Bronchial epithelial cell (primary cell): Measurements from ENCODE around the gene YIPF2. TPM values are rescaled to one million over a fixed set of nuclear protein-coding genes. Genes with fewer than 3 reads are reported as not detected.
A peak's percentile ranks its signal among the peaks of the same experiment; 100 is the strongest.

ENCODE experiments used
- DNase-seq: peaks from one replicate; pipeline ENCODE4 v3.0.0-alpha.2; 2010; ENCODE audit warnings: low read depth
- FAIRE-seq: peaks from 2 replicates; lab custom pipeline; 2011; peaks lifted over from hg19 to GRCh38; lab: Jason Lieb, UNC
- H3K27me3 ChIP-seq: 2 replicates; pipeline ENCODE4 v1.5.1; 2011; ENCODE audit warnings: low read length; ENCODE audit not compliant: control insufficient read depth, insufficient read depth
- H3K36me3 ChIP-seq: 2 replicates; pipeline ENCODE4 v1.5.1; 2011; ENCODE audit warnings: low read length; ENCODE audit not compliant: control insufficient read depth, insufficient read depth
- H3K4me3 ChIP-seq: 2 replicates; pipeline ENCODE4 v1.5.1; 2011; ENCODE audit warnings: mild to moderate bottlenecking, low read depth, low read length, control low read depth
- total RNA-seq: library from RNA; depleted of rRNA; stranded (reverse); fragments of >200 nt; gene quantifications from 2 replicates; pipeline ENCODE4 v1.2.1, GENCODE V29; 2014
- TF ChIP-seq, protein P1 (sequence below): IDR thresholded peaks from 2 replicates; pipeline ENCODE4 v1.5.1; 2011; ENCODE audit warnings: mild to moderate bottlenecking, moderate library complexity, low read length, control low read depth, inconsistent platforms; ENCODE audit not compliant: insufficient read depth, severe bottlenecking

The YIPF2 gene
- total RNA-seq, 1 donor from 2014 or later: 144 TPM

DNA sequence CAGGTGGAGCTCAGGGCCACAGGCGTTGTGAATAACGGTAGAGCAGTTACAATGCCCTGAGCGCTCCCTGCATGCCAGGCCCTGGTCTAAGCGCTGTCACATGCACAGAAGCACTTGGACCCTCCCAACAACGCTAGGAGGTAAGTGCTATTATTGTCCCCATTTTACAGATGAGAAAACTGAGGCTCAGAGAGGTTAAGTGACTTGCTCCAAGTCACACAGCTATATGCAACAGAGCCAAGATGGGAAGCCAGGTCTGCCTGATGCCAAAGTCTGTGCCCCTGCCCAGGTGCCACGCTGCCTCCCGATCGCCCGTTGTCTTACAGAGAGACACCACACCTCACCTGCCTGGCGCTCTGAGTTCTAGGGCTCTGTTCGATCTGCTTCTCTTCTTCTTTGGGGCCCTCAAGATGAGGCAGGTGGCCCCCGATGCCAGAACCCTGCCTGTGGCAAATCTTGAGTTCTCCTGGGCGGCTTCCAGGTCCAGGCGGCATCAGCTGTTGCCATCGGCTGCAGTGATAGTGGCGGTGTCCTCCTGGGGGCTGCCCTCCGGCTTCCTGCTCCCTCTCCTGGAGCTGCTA lies 20.0 kb downstream of the YIPF2 start:
- FAIRE-seq: no peak
- H3K27me3 ChIP-seq: no peaks in the 10 kb centered on the region
- DNase-seq: no peak
- no peak overlapping the region for H3K4me3 ChIP-seq
- peaks cover 35% of the 10 kb centered on the region for H3K36me3 ChIP-seq
- TF ChIP-seq, protein P1, sequence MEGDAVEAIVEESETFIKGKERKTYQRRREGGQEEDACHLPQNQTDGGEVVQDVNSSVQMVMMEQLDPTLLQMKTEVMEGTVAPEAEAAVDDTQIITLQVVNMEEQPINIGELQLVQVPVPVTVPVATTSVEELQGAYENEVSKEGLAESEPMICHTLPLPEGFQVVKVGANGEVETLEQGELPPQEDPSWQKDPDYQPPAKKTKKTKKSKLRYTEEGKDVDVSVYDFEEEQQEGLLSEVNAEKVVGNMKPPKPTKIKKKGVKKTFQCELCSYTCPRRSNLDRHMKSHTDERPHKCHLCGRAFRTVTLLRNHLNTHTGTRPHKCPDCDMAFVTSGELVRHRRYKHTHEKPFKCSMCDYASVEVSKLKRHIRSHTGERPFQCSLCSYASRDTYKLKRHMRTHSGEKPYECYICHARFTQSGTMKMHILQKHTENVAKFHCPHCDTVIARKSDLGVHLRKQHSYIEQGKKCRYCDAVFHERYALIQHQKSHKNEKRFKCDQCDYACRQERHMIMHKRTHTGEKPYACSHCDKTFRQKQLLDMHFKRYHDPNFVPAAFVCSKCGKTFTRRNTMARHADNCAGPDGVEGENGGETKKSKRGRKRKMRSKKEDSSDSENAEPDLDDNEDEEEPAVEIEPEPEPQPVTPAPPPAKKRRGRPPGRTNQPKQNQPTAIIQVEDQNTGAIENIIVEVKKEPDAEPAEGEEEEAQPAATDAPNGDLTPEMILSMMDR: no peak

DNA sequence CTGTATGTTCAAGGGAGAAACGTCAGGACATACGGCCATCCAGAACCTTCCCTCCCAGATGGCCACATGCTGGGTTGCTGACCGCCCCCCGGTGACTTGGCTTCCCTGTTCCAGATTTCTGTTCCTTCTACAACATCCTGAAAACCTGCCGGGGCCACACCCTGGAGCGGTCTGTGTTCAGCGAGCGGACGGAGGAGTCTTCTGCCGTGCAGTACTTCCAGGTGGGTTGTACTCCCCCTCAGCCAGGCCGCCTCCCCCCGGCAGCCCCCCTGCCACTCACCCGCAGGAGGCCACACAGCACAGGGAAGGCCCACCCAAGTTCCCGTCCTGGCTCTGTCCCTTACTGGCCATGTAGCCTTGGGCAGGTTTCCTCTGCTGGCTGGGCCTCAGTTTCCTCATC lies 20.5 kb downstream of the YIPF2 start:
- H3K4me3 ChIP-seq: no peak overlapping the region
- H3K27me3 ChIP-seq: no peaks in the 10 kb centered on the region
- FAIRE-seq (no peak), DNase-seq (no peak)
- H3K36me3 ChIP-seq: peaks cover 35% of the 10 kb centered on the region
- TF ChIP-seq, protein P1: no peak

DNA sequence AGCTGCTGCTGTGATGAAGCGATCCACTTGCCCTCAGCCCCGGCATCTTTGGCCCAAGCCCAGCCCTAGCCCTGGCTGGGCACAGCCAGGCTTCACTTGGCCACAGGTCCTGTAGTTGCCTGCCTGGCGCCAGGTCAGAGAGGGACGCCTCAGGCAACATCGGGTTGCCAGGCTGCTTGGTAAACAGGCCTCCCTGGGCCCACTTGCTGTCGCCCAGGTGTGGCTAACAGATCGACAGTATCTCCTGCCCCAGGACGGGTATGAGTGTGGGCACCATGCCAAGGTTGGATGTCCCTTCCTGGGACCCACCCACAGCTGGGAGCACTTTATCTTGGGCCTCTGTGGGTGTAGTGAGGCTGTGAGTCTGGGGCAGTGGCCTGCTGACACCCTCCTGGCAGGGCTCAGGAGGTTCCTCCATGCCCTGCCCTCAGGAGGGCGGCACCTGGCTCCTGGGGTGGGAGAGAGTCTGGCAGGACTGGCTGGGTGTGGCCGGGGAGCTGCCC lies 29.2 kb downstream of the YIPF2 start:
- TF ChIP-seq, protein P1: no peak
- Histone ChIP-seq H3K27me3 (no peaks in the 10 kb centered on the region), H3K36me3 (peaks cover 2% of the 10 kb centered on the region), H3K4me3 (no peak overlapping the region)
- DNase-seq (peak; percentile 59), FAIRE-seq (no peak)

DNA sequence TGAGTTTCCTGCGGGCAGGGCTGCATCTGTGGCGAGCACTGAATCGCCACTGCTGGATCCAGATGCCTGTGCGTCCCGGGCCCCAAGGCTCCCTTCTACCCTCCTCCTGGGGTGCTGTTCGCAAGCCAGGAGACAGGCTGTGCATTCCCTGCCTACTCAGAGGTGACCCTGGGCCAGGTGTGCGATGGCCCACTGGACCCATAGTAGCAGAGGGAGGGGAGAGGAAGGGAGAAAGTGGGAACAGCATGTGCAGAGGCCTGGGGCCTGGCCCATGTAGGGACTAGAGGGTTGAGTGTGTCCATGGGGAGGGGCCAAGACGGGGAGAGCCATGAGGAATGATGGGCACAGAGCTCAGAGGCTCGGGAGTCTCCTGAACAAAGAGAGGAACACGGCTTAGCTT lies 29.8 kb downstream of the YIPF2 start:
- TF ChIP-seq, protein P1: no peak
- no peak for FAIRE-seq
- no peak overlapping the region for H3K4me3 ChIP-seq

DNA sequence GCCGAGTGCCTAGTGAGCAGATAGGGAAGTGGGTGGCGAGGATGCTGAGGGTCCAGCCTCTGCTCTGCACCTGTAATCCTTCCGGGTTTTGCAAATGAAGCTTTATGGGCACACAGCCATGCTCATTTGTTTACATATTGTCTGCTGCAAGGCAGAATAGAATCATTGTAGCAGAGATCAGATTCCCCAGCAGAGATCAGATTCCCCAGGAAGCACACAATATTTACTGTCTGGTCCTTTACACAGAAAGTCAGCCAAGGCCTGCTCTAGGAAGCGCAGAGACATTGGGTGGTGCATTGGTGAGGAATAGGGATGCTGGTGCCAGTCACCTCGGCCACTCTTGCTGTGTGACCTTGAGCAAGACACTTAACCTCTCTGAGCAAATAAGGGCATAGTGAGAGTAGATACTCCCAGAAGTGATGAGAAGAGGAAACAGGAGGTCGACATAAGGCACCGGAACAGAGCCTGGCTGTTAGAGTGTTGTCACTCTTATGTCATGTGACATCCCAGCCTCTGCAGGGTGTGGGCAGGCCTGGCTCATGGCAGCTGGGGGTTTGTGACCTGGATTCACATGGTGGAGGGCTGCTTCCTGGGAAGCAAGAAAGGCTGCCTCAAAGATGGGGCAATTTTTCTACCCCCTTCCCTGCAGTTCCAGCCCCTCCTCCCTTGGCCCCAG lies 31.4 kb downstream of the YIPF2 start:
- TF ChIP-seq, protein P1: no peak
- Histone ChIP-seq H3K4me3 (no peak overlapping the region), H3K27me3 (no peaks in the 10 kb centered on the region), H3K36me3 (peaks cover 4% of the 10 kb centered on the region)
- DNase-seq (no peak), FAIRE-seq (no peak)

More for the DNA sequence above, 29.8 kb downstream of the YIPF2 start:
- Histone ChIP-seq H3K27me3 (no peaks in the 10 kb centered on the region), H3K36me3 (peaks cover 4% of the 10 kb centered on the region)
- DNase-seq: no peak
